ENCODE data around the gene KAT7.

DNA sequence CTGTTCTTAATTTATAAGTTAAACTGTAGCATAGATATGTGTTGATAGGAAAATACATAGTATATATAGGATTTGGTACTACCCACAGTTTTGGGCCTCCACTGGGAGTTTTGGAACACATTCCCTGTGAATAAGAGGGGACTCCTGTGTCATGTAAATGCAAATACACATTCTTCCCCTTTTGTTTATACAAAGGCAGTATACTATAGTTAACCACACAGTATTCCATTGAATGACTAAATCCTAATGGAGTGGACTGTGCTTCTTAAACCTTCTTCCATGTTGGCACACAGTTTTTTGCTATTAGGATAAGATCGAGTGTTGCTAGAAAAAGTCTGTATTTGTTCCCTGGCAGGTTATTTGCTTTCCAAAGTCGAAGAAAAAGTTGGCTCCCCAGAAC lies 37.2 kb downstream of the KAT7 start:
- no peak for TF ChIP-seq MXI1 (IDR thresholded peaks at IDR 0.05; ENCODE audit: low read depth, low read length)
- no peak for TF ChIP-seq CTCF (IDR thresholded peaks at IDR 0.05)
- TF ChIP-seq TEAD4 (IDR thresholded peaks at IDR 0.05; ENCODE audit: borderline replicate concordance, insufficient read depth): no peak

Data from SK-N-SH (cell line).